Measurements from ENCODE around the gene ABTB2.

Gene ABTB2

GRCh38 chr11:34317036-34317360, 40.8 kb downstream of the ABTB2 start:
- TF ChIP-seq RARB (CRISPR knock-in tag; IDR thresholded peaks at IDR 0.05) (no peak), CREB5 (CRISPR knock-in tag; IDR thresholded peaks at IDR 0.05; ENCODE audit: low read depth) (no peak), ZFP30 (CRISPR knock-in tag; IDR thresholded peaks at IDR 0.05) (no peak), TCF4 (CRISPR knock-in tag; IDR thresholded peaks at IDR 0.05; ENCODE audit: borderline replicate concordance) (no peak), ZNF565 (CRISPR knock-in tag; conservative IDR thresholded peaks at IDR 0.05; ENCODE audit: low read depth) (no peak), PPARA (CRISPR knock-in tag; IDR thresholded peaks at IDR 0.05; ENCODE audit: borderline replicate concordance) (no peak), TOX (CRISPR knock-in tag; IDR thresholded peaks at IDR 0.05; ENCODE audit: borderline replicate concordance) (no peak), ESRRG (CRISPR knock-in tag; IDR thresholded peaks at IDR 0.05) (no peak), ZC3H10 (CRISPR knock-in tag; IDR thresholded peaks at IDR 0.05) (no peak), PATZ1 (CRISPR knock-in tag; IDR thresholded peaks at IDR 0.05; ENCODE audit: borderline replicate concordance) (no peak), ISL1 (CRISPR knock-in tag; IDR thresholded peaks at IDR 0.05) (no peak), ZNF70 (CRISPR knock-in tag; IDR thresholded peaks at IDR 0.05) (no peak), ARNTL (CRISPR knock-in tag; IDR thresholded peaks at IDR 0.05; ENCODE audit: borderline replicate concordance, low read depth) (no peak)
- ATAC-seq = no peak

GRCh38 chr11:34316347-34317035, 41.3 kb downstream of the ABTB2 start:
- ATAC-seq = no peak
- TF ChIP-seq ZNF565 (CRISPR knock-in tag; conservative IDR thresholded peaks at IDR 0.05; ENCODE audit: low read depth) (no peak), TOX (CRISPR knock-in tag; IDR thresholded peaks at IDR 0.05; ENCODE audit: borderline replicate concordance) (no peak), ZNF8 (CRISPR knock-in tag; IDR thresholded peaks at IDR 0.05) (no peak), ARNTL (CRISPR knock-in tag; IDR thresholded peaks at IDR 0.05; ENCODE audit: borderline replicate concordance, low read depth) (no peak), RARB (CRISPR knock-in tag; IDR thresholded peaks at IDR 0.05) (no peak)

GRCh38 chr11:34315394-34315793, 42.4 kb downstream of the ABTB2 start:
- TF ChIP-seq TCF4 (CRISPR knock-in tag; IDR thresholded peaks at IDR 0.05; ENCODE audit: borderline replicate concordance) (0 out of 2 replicates have a peak, but pooled peaks have one; percentile 9), PATZ1 (CRISPR knock-in tag; IDR thresholded peaks at IDR 0.05; ENCODE audit: borderline replicate concordance) (no peak)
- ATAC-seq = no peak; the same call in 2 of the 3 replicates

- TF ChIP-seq CREB5 (CRISPR knock-in tag; IDR thresholded peaks at IDR 0.05; ENCODE audit: low read depth) (no peak), ZNF70 (CRISPR knock-in tag; IDR thresholded peaks at IDR 0.05) (no peak), GLIS3 (CRISPR knock-in tag; IDR thresholded peaks at IDR 0.05) (no peak)
- no peak for ATAC-seq
These were observed 42.9 kb downstream of the ABTB2 start for GRCh38 chr11:34314936-34315335.

- no peak for ATAC-seq
- no peak for TF ChIP-seq CSDC2 (CRISPR knock-in tag; IDR thresholded peaks at IDR 0.05)
- TF ChIP-seq TCF4 (CRISPR knock-in tag; IDR thresholded peaks at IDR 0.05; ENCODE audit: borderline replicate concordance) = no peak
- no peak for TF ChIP-seq PATZ1 (CRISPR knock-in tag; IDR thresholded peaks at IDR 0.05; ENCODE audit: borderline replicate concordance)
- no peak for TF ChIP-seq POU6F1 (CRISPR knock-in tag; IDR thresholded peaks at IDR 0.05; ENCODE audit: borderline replicate concordance, low read depth)
- TF ChIP-seq SNAI2 (CRISPR knock-in tag; IDR thresholded peaks at IDR 0.05) = no peak
- TF ChIP-seq ZC3H10 (CRISPR knock-in tag; IDR thresholded peaks at IDR 0.05) = no peak
- TF ChIP-seq CREB5 (CRISPR knock-in tag; IDR thresholded peaks at IDR 0.05; ENCODE audit: low read depth) = no peak
- TF ChIP-seq TOX (CRISPR knock-in tag; IDR thresholded peaks at IDR 0.05; ENCODE audit: borderline replicate concordance) = no peak
- TF ChIP-seq ZFP3 (CRISPR knock-in tag; IDR thresholded peaks at IDR 0.05) = no peak
These were observed 43.6 kb downstream of the ABTB2 start for GRCh38 chr11:34314176-34314575.

Measured in SK-N-SH treated with all-trans-retinoic acid at 6 μM for 48 hours (cell line).